Measurements from ENCODE around the gene NR6A1.
A peak's percentile ranks its signal among the peaks of the same experiment; 100 is the strongest.

Gene NR6A1

GRCh38 chr9:124769549-124770358 lies 1.4 kb downstream of the NR6A1 start (continued):
- no peak for TF ChIP-seq ZNF549 (tag by site-specific recombination; IDR thresholded peaks at IDR 0.05)
- no peak for TF ChIP-seq PRDM2 (tag by site-specific recombination; IDR thresholded peaks at IDR 0.05; ENCODE audit: borderline replicate concordance)
- peak; percentile 30; the same call in 1 of the 2 replicates for TF ChIP-seq ZNF629 (tag by site-specific recombination; IDR thresholded peaks at IDR 0.05)
- TF ChIP-seq KLF9 (tag by site-specific recombination; IDR thresholded peaks at IDR 0.05; ENCODE audit: low read depth), result peak; percentile 38; the same call in 1 of the 2 replicates
- TF ChIP-seq ZNF350 (tag by site-specific recombination; IDR thresholded peaks at IDR 0.05), result no peak
- peak; percentile 64; the same call in 1 of the 2 replicates for TF ChIP-seq PATZ1 (tag by site-specific recombination; IDR thresholded peaks at IDR 0.05)
- TF ChIP-seq ZNF26 (tag by site-specific recombination; IDR thresholded peaks at IDR 0.05), result no peak
- TF ChIP-seq OVOL3 (tag by site-specific recombination; IDR thresholded peaks at IDR 0.05), result 0 out of 2 replicates have a peak, but pooled peaks have one; percentile 56
- no peak; the same call in 1 of the 2 replicates for TF ChIP-seq GLI2 (tag by site-specific recombination; IDR thresholded peaks at IDR 0.05; ENCODE audit: borderline replicate concordance, low read depth)
- no peak for TF ChIP-seq ZNF433 (tag by site-specific recombination; IDR thresholded peaks at IDR 0.05; ENCODE audit: low read depth)
- TF ChIP-seq ZNF677 (tag by site-specific recombination; IDR thresholded peaks at IDR 0.05), result no peak
- TF ChIP-seq, protein P1, sequence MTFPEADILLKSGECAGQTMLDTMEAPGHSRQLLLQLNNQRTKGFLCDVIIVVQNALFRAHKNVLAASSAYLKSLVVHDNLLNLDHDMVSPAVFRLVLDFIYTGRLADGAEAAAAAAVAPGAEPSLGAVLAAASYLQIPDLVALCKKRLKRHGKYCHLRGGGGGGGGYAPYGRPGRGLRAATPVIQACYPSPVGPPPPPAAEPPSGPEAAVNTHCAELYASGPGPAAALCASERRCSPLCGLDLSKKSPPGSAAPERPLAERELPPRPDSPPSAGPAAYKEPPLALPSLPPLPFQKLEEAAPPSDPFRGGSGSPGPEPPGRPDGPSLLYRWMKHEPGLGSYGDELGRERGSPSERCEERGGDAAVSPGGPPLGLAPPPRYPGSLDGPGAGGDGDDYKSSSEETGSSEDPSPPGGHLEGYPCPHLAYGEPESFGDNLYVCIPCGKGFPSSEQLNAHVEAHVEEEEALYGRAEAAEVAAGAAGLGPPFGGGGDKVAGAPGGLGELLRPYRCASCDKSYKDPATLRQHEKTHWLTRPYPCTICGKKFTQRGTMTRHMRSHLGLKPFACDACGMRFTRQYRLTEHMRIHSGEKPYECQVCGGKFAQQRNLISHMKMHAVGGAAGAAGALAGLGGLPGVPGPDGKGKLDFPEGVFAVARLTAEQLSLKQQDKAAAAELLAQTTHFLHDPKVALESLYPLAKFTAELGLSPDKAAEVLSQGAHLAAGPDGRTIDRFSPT (tag by site-specific recombination; IDR thresholded peaks at IDR 0.05), result peak; percentile 63; the same call in 1 of the 2 replicates
- TF ChIP-seq ZNF585B (tag by site-specific recombination; IDR thresholded peaks at IDR 0.05), result no peak
- TF ChIP-seq EGR2 (tag by site-specific recombination; IDR thresholded peaks at IDR 0.05; ENCODE audit: low read depth), result peak; percentile 32; the same call in 1 of the 2 replicates
- TF ChIP-seq ZFP41 (tag by site-specific recombination; IDR thresholded peaks at IDR 0.05; ENCODE audit: borderline replicate concordance), result no peak
- TF ChIP-seq, protein P2, sequence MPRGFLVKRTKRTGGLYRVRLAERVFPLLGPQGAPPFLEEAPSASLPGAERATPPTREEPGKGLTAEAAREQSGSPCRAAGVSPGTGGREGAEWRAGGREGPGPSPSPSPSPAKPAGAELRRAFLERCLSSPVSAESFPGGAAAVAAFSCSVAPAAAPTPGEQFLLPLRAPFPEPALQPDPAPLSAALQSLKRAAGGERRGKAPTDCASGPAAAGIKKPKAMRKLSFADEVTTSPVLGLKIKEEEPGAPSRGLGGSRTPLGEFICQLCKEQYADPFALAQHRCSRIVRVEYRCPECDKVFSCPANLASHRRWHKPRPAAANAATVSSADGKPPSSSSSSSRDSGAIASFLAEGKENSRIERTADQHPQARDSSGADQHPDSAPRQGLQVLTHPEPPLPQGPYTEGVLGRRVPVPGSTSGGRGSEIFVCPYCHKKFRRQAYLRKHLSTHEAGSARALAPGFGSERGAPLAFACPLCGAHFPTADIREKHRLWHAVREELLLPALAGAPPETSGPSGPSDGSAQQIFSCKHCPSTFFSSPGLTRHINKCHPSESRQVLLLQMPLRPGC (tag by site-specific recombination; IDR thresholded peaks at IDR 0.05), result no peak
- no peak for TF ChIP-seq ZNF707 (tag by site-specific recombination; IDR thresholded peaks at IDR 0.05)
- no peak for TF ChIP-seq ZNF560 (tag by site-specific recombination; IDR thresholded peaks at IDR 0.05; ENCODE audit: borderline replicate concordance)
- TF ChIP-seq, protein P3, sequence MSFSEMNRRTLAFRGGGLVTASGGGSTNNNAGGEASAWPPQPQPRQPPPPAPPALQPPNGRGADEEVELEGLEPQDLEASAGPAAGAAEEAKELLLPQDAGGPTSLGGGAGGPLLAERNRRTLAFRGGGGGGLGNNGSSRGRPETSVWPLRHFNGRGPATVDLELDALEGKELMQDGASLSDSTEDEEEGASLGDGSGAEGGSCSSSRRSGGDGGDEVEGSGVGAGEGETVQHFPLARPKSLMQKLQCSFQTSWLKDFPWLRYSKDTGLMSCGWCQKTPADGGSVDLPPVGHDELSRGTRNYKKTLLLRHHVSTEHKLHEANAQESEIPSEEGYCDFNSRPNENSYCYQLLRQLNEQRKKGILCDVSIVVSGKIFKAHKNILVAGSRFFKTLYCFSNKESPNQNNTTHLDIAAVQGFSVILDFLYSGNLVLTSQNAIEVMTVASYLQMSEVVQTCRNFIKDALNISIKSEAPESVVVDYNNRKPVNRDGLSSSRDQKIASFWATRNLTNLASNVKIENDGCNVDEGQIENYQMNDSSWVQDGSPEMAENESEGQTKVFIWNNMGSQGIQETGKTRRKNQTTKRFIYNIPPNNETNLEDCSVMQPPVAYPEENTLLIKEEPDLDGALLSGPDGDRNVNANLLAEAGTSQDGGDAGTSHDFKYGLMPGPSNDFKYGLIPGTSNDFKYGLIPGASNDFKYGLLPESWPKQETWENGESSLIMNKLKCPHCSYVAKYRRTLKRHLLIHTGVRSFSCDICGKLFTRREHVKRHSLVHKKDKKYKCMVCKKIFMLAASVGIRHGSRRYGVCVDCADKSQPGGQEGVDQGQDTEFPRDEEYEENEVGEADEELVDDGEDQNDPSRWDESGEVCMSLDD (tag by site-specific recombination; IDR thresholded peaks at IDR 0.05), result peak; percentile 74
- TF ChIP-seq ZNF335 (tag by site-specific recombination; conservative IDR thresholded peaks at IDR 0.05), result peak; percentile 99

All from HEK293 (cell line).